ENCODE results near the gene SH3BP1. TPM values are rescaled to one million over a fixed set of nuclear protein-coding genes. Genes with fewer than 3 reads are reported as not detected.
A peak's percentile ranks its signal among the peaks of the same experiment; 100 is the strongest.

The SH3BP1 gene
- total and polyA plus RNA-seq, 9 of the 15 experiments (the other 6 are each of a cell fraction or from before 2014, with no cell fraction given): 0.10 to 36.2 (median 10.4) TPM

- peak; percentile 7; the same call in 1 of the 2 replicates for TF ChIP-seq C11orf30 (IDR thresholded peaks at IDR 0.05; ENCODE audit: low read depth)
- TF ChIP-seq MXI1 (IDR thresholded peaks at IDR 0.05; ENCODE audit: low read depth, low read length): no peak
- TF ChIP-seq SMAD3 (CRISPR knock-in tag; conservative IDR thresholded peaks at IDR 0.05): no peak
- TF ChIP-seq GTF2A2 (tag; IDR thresholded peaks at IDR 0.05): no peak
- TF ChIP-seq MNT (conservative IDR thresholded peaks at IDR 0.05): peak; percentile 89 to 91
- TF ChIP-seq ZKSCAN8 (CRISPR knock-in tag; IDR thresholded peaks at IDR 0.05): no peak
- TF ChIP-seq ZC3H11A (IDR thresholded peaks at IDR 0.05; ENCODE audit: low read depth, low read length): no peak
- TF ChIP-seq FOXK2 (conservative IDR thresholded peaks at IDR 0.05 in 1 of 2, IDR thresholded peaks at IDR 0.05 in 1 of 2; ENCODE audit: low read depth in 2 of 2): peak; percentile 67 to 76; a peak in 3 of 4 replicates
- no peak for TF ChIP-seq ZBTB33 (CRISPR knock-in tag; IDR thresholded peaks at IDR 0.05)
- TF ChIP-seq PRDM10 (IDR thresholded peaks at IDR 0.05; ENCODE audit: partially characterized antibody): peak; percentile 10
- TF ChIP-seq TRIM24 (IDR thresholded peaks at IDR 0.05): no peak
- peak; percentile 36 to 65 for TF ChIP-seq RAD21 (CRISPR knock-in tag; conservative IDR thresholded peaks at IDR 0.05 in 1 of 2, IDR thresholded peaks at IDR 0.05 in 1 of 2)
- no peak for TF ChIP-seq GATAD2A (IDR thresholded peaks at IDR 0.05)
- peak; percentile 28; the same call in 1 of the 2 replicates for TF ChIP-seq DPF2 (IDR thresholded peaks at IDR 0.05)
- TF ChIP-seq POLR2G (IDR thresholded peaks at IDR 0.05; ENCODE audit: low read depth, low read length): no peak
- TF ChIP-seq ZNF384 (IDR thresholded peaks at IDR 0.05; ENCODE audit: low read depth, low read length): peak; percentile 51; the same call in 1 of the 2 replicates
- TF ChIP-seq FOXJ2 (tag; IDR thresholded peaks at IDR 0.05): no peak
- no peak for TF ChIP-seq ZNF445 (CRISPR knock-in tag; IDR thresholded peaks at IDR 0.05; ENCODE audit: low read depth)
These were observed 21.9 kb downstream of the SH3BP1 start (continued) for GRCh38 chr22:37661160-37661924.
